Measurements from ENCODE around the gene SDF2L1. TPM values are rescaled to one million over a fixed set of nuclear protein-coding genes. Genes with fewer than 3 reads are reported as not detected.
"Not testable (repeated sequence)": the region's sequence is repeated elsewhere in the genome, so short reads cannot be mapped to it uniquely, and the experiment has no call there.

The SDF2L1 gene
- total and polyA plus RNA-seq, 9 of the 15 experiments (the other 6 are each of a cell fraction or from before 2014, with no cell fraction given) = 15.1 to 989 (median 124) TPM

DNA sequence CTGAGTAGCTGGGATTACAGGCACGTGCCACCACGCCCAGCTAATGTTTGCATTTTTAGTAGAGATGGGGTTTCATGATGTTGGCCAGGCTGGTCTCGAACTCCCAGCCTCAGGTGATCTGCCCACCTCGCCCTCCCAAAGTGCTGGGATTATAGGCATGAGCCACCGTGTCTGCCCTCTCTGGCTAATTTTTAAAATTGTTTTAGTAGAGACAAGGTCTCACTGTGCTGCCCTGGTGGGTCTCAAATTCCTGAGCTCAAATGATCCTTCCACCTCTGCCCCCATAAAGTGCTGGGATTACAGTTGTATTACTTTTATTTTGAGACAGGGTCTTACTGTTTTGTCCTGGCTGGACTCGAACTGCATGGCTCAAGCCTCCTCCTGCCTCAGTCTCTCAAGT is 3.4 kb downstream of the SDF2L1 start:
- Histone ChIP-seq H3K9me1 (ENCODE audit: control insufficient read depth, insufficient read depth, low read length) (peaks cover 16% of the 10 kb centered on the region), H3K79me2 (ENCODE audit: control insufficient read depth, insufficient read depth, low read length) (peaks cover 41% of the 10 kb centered on the region), H3K4me1 (replicated peaks in 1 of 2; ENCODE audit: control insufficient read depth in 2 of 2, insufficient read depth in 2 of 2, low read length in 2 of 2) (peaks cover 25 to 42% of the 10 kb centered on the region in 2 experiments), H4K20me1 (replicated peaks; ENCODE audit: control insufficient read depth, insufficient read depth, low read length) (peaks cover 25% of the 10 kb centered on the region), H3K36me3 (ENCODE audit: control insufficient read depth, insufficient read depth, low read length) (peaks cover 61% of the 10 kb centered on the region)
- ATAC-seq; H3K27ac ChIP-seq (ENCODE audit: extremely low read depth, low read depth, low read length); intact Hi-C loops (cut with micrococcal nuclease); H3K9me3 ChIP-seq (replicated peaks; ENCODE audit: control insufficient read depth, insufficient read depth, low read depth, low read length); DNase-seq (ENCODE audit: extremely low read depth in 1 of 4, low spot score in 3 of 4); H3K27me3 ChIP-seq (ENCODE audit: control insufficient read depth in 2 of 2, insufficient read depth in 2 of 2, low read length in 2 of 2); H2AFZ ChIP-seq (ENCODE audit: low read depth, low read length); H3K4me3 ChIP-seq; FAIRE-seq; H3K9ac ChIP-seq (ENCODE audit: insufficient read depth in 1 of 2, low read depth in 2 of 2, low read length in 2 of 2); BruUV-seq (replicated peaks); H3K4me2 ChIP-seq (ENCODE audit: insufficient read depth, low read length): not testable (repeated sequence)
- CTCF ChIA-PET (ENCODE audit: low intra/inter-chr PET ratio) = interaction anchor here (2.0 to 8.8 kb wide), 3 partner anchors 15 to 52 kb away, joined by 7 to 99 read pairs (median 23); partner anchors contain the start of genes CCDC116 and YDJC
- in situ Hi-C loops (cut with MboI) = loop anchor here (25.0 kb wide), 1 partner anchor 508 kb away; no protein-coding TSS in a partner anchor
- TF ChIP-seq SIRT6 (IDR thresholded peaks at IDR 0.05; ENCODE audit: low read depth, low read length) (peak; percentile 52), E2F1 (CRISPR knock-in tag; IDR thresholded peaks at IDR 0.05) (0 out of 2 replicates have a peak, but pooled peaks have one; percentile 20), SMAD1 (IDR thresholded peaks at IDR 0.05; ENCODE audit: low read depth, low read length, partially characterized antibody) (peak; percentile 13)
- TF ChIP-seq, protein P1, sequence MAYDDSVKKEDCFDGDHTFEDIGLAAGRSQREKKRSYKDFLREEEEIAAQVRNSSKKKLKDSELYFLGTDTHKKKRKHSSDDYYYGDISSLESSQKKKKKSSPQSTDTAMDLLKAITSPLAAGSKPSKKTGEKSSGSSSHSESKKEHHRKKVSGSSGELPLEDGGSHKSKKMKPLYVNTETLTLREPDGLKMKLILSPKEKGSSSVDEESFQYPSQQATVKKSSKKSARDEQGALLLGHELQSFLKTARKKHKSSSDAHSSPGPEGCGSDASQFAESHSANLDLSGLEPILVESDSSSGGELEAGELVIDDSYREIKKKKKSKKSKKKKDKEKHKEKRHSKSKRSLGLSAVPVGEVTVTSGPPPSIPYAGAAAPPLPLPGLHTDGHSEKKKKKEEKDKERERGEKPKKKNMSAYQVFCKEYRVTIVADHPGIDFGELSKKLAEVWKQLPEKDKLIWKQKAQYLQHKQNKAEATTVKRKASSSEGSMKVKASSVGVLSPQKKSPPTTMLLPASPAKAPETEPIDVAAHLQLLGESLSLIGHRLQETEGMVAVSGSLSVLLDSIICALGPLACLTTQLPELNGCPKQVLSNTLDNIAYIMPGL (CRISPR knock-in tag; IDR thresholded peaks at IDR 0.05) = 0 out of 2 replicates have a peak, but pooled peaks have one; percentile 44
- TF ChIP-seq, protein P2, sequence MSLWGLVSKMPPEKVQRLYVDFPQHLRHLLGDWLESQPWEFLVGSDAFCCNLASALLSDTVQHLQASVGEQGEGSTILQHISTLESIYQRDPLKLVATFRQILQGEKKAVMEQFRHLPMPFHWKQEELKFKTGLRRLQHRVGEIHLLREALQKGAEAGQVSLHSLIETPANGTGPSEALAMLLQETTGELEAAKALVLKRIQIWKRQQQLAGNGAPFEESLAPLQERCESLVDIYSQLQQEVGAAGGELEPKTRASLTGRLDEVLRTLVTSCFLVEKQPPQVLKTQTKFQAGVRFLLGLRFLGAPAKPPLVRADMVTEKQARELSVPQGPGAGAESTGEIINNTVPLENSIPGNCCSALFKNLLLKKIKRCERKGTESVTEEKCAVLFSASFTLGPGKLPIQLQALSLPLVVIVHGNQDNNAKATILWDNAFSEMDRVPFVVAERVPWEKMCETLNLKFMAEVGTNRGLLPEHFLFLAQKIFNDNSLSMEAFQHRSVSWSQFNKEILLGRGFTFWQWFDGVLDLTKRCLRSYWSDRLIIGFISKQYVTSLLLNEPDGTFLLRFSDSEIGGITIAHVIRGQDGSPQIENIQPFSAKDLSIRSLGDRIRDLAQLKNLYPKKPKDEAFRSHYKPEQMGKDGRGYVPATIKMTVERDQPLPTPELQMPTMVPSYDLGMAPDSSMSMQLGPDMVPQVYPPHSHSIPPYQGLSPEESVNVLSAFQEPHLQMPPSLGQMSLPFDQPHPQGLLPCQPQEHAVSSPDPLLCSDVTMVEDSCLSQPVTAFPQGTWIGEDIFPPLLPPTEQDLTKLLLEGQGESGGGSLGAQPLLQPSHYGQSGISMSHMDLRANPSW (CRISPR knock-in tag; IDR thresholded peaks at IDR 0.05) = peak; percentile 89; the same call in 1 of the 2 replicates
- POLR2A ChIA-PET = interaction anchor here (0.8 to 76.8 kb wide), 9 partner anchors 14 to 141 kb away, joined by 3 to 4622 read pairs (median 13); partner anchors contain the start of genes CCDC116, PPIL2, SDF2L1 and YDJC
- 86% methylated on average over 6 of the region's 6 CpGs for whole genome bisulfite sequencing (ENCODE audit: insufficient coverage, low coverage, missing lambda C conversion rate)
